22Rv1 (cell line): ENCODE results near the gene IFNLR1.

Experiments used
- CTCF ChIP-seq: fragments of 450-650 bp; IDR thresholded peaks from 2 replicates; pipeline ENCODE4 v1.5.1; 2017; ENCODE audit warnings: mild to moderate bottlenecking
- ZFX ChIP-seq: fragments of 450-650 bp; IDR thresholded peaks from 2 replicates; pipeline ENCODE4 v1.6.1; 2017; ENCODE audit warnings: antibody characterized with exemption, borderline replicate concordance

- TF ChIP-seq CTCF (no peak), ZFX (no peak)
Measured at GRCh38 chr1:24209097-24209496, 22.0 kb upstream of the IFNLR1 start.
